CD4-positive, alpha-beta T cell treated with Interleukin-4 for 1 hour (primary cell): ENCODE data around the gene SWI5.

Experiments used
- DNase-seq, 2 donors: peaks; one replicate each; pipeline ENCODE4 v3.0.0-alpha.2; 2020 to 2022

The SWI5 gene

GRCh38 chr9:128280084-128280622, 4.1 kb downstream of the SWI5 start:
- DNase-seq = no peak

GRCh38 chr9:128282500-128282899, 6.4 kb downstream of the SWI5 start:
- no peak for DNase-seq

- DNase-seq = no peak
Measured at GRCh38 chr9:128285033-128285784, 9.1 kb downstream of the SWI5 start.

- DNase-seq = no peak
Measured at GRCh38 chr9:128286440-128286839, 10.4 kb downstream of the SWI5 start.

- DNase-seq = no peak
Measured at GRCh38 chr9:128288273-128289004, 12.4 kb downstream of the SWI5 start.

GRCh38 chr9:128292009-128292408, 15.9 kb downstream of the SWI5 start:
- no peak for DNase-seq

- no peak for DNase-seq
Measured at GRCh38 chr9:128293091-128293490, 17.0 kb downstream of the SWI5 start.

GRCh38 chr9:128294142-128294541, 18.1 kb downstream of the SWI5 start:
- no peak for DNase-seq

- DNase-seq = no peak
Measured at GRCh38 chr9:128296340-128297220, 20.5 kb downstream of the SWI5 start.

GRCh38 chr9:128297221-128297773, 21.2 kb downstream of the SWI5 start:
- no peak for DNase-seq

GRCh38 chr9:128298535-128299482, 22.7 kb downstream of the SWI5 start:
- no peak for DNase-seq

- no peak for DNase-seq
Measured at GRCh38 chr9:128304136-128304970, 28.3 kb downstream of the SWI5 start.

- no peak for DNase-seq
Measured at GRCh38 chr9:128304971-128305288, 28.9 kb downstream of the SWI5 start.

- DNase-seq = no peak
Measured at GRCh38 chr9:128309551-128309950, 33.5 kb downstream of the SWI5 start.

- no peak for DNase-seq
Measured at GRCh38 chr9:128310461-128310860, 34.4 kb downstream of the SWI5 start.

GRCh38 chr9:128314697-128315096, 38.6 kb downstream of the SWI5 start:
- no peak for DNase-seq

GRCh38 chr9:128316421-128316820, 40.3 kb downstream of the SWI5 start:
- no peak for DNase-seq

- DNase-seq = no peak
Measured at GRCh38 chr9:128317629-128318028, 41.6 kb downstream of the SWI5 start.

- no peak for DNase-seq
Measured at GRCh38 chr9:128321343-128321742, 45.3 kb downstream of the SWI5 start.

GRCh38 chr9:128321879-128322403, 45.9 kb downstream of the SWI5 start:
- DNase-seq = no peak
